DMS53 treated with DMSO at 0.1 percent for 48 hours (cell line): ENCODE data around the gene TPP2.

Experiments
- DNase-seq: peaks from one replicate; lab custom pipeline; 2025; ENCODE audit not compliant: unreplicated experiment; lab: John Stamatoyannopoulos, UW

TPP2 gene

DNA sequence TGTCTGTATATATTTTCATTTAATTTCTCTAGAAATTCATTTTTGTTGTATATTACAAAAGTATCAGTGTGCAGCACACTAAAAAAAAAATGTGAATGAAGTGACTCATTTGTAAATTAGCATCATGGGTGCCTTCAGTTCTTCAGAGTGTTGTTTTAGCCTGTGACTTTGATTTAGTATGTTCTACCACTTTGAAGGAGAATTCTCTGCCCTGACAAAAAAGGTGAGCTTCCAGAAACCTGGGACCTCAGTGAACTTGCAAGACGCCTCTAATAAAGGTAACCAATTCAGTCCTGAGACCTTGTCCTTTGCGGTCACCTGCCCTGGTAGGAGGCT, 95.7 kb downstream of the TPP2 start:
- no peak for DNase-seq

GRCh38 chr13:102693250-102693649, 96.5 kb downstream of the TPP2 start:
- DNase-seq, result no peak

DNA sequence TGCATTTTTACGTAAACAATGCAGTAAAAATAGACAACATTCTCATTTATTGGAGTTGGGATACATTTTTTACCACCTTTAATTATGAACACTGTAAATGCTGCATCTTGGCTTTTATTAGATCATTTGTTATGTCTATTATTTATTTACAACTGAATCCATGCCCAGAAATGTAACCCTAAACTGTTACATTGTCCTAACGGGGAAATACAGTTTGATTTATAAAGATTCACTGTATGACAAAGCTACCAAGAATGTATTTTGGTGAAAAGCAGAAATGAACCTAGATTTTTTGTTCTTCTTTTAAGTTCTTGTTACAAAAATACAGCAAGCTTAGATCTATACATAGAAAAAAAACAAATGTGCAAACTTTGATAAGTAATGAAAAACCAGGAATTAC, 97.0 kb downstream of the TPP2 start:
- no peak for DNase-seq

DNA sequence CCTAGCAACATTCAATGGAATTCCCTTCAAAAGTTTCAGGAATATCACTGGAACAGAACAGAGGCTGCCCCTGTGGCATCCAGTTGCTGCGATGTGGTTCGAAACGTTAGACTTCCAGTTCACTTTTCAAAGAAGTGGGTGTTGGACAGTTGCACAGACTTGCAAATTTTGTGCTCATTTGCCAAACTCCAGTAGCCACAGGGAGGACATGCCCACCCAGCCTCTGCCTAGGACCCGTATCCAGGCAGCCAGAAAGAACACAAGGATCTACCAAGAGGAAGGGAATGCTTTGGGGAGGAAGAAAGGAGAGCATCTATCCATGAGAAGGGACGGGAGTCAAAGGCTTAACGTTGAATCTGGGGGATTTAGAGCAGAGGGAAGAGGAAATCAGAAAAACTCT, 98.2 kb downstream of the TPP2 start, which contains the start of gene METTL21C:
TSS of gene METTL21C (minus strand) at position 108 of the 400 bp plus-strand sequence. CDS start 546 bp downstream, outside the sequence.
- DNase-seq, result no peak

GRCh38 chr13:102696465-102696864, 99.7 kb downstream of the TPP2 start:
- DNase-seq, result no peak

GRCh38 chr13:102697264-102697663, 100.5 kb downstream of the TPP2 start:
- no peak for DNase-seq

GRCh38 chr13:102697929-102698648, 101.3 kb downstream of the TPP2 start:
- DNase-seq, result no peak

- DNase-seq, result no peak
Observed at GRCh38 chr13:102698649-102698980, 101.8 kb downstream of the TPP2 start.

DNA sequence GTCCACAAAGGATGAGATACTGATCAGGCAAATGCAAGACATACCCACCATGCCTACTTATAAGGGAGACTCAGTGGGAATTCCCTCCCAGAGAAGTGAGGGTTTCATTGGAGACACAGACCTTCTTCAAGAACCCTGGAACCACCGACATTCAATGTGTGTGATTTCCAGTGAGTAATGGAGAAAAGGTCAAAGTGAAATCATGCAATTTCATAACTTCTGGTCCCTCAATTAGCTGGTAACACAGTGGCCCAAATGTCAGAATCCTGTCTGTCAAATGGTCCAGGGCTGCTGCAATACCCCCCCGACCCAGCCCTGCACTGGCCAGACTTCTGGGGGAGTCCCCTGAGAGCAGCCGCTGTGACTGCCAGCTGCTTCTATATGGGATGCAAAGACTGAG, 102.7 kb downstream of the TPP2 start:
- no peak for DNase-seq

GRCh38 chr13:102700088-102701031, 103.6 kb downstream of the TPP2 start:
- no peak for DNase-seq

- no peak for DNase-seq
Observed at GRCh38 chr13:102701331-102701730, 104.5 kb downstream of the TPP2 start.

DNA sequence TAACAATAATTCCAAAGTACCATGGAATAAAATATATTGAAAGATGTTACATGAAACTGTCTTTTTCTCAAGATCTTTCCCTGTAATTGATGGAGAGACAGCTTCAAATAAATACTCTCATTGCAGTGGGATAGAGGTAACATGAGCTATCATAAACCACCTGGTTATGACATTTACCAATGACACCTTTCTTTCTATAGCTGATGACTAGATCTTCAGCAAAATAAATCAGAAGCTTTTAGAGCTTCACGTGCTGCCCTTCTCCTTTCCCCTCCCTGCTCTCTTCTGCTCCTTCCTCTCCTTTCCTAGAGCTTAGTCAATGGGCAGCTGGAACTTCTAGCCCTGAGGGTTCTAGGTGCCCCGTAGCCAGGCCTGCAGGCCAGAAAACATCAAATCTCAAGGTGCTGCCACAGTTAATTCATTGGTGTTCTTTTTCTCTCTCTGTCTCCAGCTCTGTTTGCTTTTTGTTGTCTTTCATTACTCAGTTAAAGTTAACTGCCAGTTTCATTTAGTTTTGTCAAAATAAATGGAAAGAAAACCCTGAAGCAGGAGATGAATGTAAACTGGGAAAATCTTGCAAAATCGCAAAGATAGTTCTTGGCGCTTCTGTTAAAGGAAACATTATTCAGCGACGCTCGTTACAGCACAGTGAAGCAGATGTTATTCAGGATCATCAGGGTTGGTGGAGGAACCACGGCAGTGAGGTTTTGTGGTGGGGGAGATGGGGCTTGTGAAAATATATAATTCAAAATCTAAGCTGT, 106.4 kb downstream of the TPP2 start:
- DNase-seq, result no peak

DNA sequence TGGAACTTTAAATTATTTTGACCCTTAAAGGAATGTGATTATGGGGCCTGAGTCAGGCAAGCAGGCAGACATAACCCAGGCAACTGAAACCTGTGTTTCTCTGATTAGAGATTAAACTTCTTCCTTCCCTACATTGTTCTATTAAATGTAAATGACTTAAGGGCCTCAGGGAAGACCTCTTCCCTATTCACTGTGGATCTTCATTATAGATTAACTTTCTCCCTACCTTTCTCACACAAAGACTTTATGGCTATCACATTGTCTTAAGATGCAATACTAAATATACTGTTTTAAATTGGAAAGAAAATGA, 106.9 kb downstream of the TPP2 start:
- DNase-seq, result no peak

DNA sequence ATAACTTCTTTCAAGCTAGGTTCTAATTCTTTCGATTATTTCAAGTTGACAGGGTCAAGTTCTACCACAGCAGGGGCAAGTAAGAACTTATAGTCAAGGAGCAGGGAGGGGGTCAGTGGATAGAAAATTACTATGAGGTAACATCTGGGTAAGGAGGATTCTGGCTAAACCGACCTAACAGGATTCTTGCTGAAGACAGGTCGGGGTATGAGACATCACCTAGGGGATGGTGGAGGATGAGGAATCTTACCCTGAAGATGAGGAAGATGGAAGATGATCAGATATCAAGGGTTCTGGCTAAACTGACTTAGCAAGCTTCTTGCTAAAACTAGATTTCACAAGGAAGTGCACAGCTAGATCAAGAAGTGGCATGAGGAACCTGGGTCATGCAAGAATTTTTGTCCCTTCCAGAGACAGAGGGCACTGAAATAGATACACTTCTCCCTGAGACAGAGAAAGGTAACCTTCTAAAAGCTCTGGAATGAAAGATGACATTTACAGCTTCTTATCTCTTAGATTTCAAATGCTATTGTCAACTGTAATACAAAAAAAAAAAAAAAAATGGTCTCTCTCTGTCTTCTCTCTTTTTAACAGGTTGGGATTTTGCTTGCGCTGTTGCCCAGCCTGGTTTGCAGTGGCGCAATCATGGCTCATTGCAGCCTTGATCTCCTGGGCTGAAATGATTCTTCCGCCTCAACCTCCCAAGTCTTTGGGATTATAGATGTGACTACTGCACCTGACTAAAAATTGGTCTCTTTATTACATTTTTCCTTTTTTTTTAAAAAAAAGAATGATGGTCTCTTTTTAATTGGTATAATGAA, 107.7 kb downstream of the TPP2 start:
- DNase-seq, result no peak

DNA sequence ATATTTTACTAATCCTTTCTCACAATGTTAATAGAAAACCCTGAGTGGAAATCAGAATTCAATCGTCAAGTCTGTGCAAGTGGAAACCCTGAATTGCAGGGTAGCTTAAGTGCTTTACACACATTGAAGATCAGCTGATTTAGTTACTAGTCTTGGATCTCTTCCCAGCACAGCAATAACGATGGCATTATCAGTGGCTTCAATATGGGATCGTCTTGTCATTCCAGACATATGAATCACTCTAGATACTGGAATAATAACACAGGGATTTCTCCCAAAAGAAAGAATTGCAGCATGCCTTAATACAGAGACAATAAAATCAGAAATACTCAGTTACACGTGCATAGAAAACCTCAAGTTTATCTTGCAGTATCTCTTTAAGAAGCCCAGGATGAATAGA, 110.7 kb downstream of the TPP2 start:
- no peak for DNase-seq

DNA sequence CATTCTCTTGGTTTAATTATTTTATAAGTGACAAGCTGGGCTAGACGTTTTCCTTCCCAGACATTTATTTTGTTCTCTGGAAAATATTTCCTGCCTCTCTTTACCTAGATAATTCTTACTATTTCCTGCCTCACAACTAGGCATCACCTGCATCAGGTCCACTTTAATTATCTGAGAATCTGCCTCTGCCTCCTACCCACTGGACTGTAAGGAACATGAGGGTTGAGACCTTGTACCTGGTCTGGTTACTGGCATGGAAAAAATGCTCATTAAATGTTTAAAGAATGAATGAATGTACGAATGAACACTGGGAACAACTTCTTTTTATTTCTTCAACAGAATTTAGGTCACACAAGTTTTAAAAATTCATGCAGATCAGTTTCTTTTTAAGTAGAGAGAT, 111.4 kb downstream of the TPP2 start:
- no peak for DNase-seq

GRCh38 chr13:102708991-102709390, 112.2 kb downstream of the TPP2 start:
- no peak for DNase-seq

DNA sequence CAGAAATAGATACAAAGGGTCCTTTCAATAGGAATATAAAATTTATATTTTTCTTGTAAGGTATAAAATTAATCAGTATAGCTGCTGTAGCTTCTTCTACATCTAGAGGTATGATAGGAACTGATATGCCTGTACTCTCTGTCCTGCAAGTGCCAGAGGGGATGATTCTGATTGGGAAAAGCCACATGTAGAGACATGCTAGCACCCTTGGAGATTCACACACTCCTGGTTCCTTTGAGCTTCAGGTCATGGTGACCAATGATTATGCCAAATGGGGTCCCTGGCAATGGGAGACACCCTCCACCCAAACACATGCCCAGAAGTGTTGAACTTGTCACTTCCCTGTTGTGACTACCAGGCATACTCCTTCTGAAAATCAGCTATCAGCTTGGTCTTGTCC, 112.8 kb downstream of the TPP2 start:
- DNase-seq, result no peak

DNA sequence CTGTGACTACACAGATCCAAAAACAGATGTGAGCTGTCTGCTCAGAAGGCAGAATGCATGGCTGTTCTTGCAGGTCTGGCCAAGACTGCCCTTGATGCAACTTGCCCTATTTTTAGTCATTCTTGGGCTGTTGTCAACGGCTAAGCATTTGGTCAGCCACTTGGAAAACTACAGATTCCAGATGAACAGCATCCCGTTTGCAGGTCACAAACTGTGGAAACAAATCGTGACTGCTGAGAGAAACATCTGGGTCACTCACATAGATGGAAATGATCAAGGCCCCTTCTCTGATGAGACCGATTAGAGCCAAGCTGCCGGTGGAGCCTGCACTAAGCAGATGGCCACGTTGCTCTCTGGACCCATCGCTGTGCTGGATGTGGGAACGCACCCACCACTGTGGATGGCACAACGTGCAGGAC, 113.5 kb downstream of the TPP2 start:
- no peak for DNase-seq

DNA sequence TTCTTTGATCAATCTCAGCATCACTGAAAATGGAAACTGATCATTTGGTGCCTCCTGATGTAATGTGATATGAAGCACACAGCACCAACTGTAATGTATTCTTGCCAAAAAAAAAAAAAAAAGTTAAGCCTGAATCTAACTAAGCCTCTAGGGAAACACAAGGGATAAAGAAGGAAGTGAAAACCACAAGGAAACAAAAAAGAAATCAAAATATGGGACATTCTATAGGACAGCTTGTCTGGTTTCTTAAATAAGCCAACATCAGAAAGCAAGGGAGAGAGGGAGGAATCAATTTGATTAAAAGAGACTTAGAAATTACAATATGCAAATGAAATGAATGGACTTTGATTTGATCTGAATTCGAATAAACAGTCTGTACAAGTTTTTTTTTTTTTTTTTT, 118.7 kb downstream of the TPP2 start:
- DNase-seq, result no peak

DNA sequence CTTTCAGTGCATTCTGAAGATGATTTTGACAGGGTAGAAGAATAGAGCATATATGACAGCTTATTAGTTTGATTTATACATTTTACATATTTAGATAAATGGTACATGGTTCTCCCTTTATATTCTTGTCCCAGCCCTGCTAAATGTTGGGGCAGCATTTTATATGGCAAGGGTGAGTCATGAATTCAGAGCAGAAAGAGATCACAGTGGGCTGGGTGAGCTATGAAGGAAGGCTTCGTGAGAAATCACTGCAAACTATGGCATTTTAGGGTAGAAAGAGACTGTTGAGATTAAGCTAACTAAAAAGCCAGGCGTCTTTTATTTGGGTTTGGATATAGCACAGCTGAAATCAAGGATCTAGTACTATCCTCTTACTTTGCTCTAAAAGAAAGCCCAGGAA, 122.0 kb downstream of the TPP2 start:
- no peak for DNase-seq
